GM23338 (cell line): ENCODE results near the gene CSTA.

Source experiments
- CREB1 ChIP-seq: fragments of 250-450 bp; sonication (Bioruptor Pico); IDR thresholded peaks from 2 replicates; pipeline ENCODE4 v1.5.0; 2020; ENCODE audit warnings: low read depth, mild to moderate bottlenecking, moderate library complexity
- CTCF ChIP-seq, 2 experiments: fragments of 200-600 bp in 1 of 2; sonication (generic) in 1 of 2; conservative IDR thresholded peaks; 2 replicates each; pipeline versions ENCODE4 v1.5.1 to v1.6.1; 2016 to 2017; ENCODE audit warnings: antibody characterized with exemption in 2 of 2, low read depth in 2 of 2, mild to moderate bottlenecking in 2 of 2, moderate library complexity in 1 of 2
- ETS1 ChIP-seq: IDR thresholded peaks from 2 replicates; pipeline ENCODE4 v1.6.1; 2016; ENCODE audit warnings: antibody characterized with exemption
- EZH2 ChIP-seq: fragments of 200-600 bp; sonication (generic); IDR thresholded peaks from one replicate; pipeline ENCODE4 v1.8.0; 2017; ENCODE audit warnings: antibody characterized with exemption, mild to moderate bottlenecking, low read depth; ENCODE audit not compliant: unreplicated experiment
- EZH2phosphoT487 ChIP-seq: fragments of 200-600 bp; sonication (generic); IDR thresholded peaks from one replicate; pipeline ENCODE4 v1.8.1; 2018; ENCODE audit warnings: antibody characterized with exemption; ENCODE audit not compliant: unreplicated experiment
- POLR2AphosphoS5 ChIP-seq: IDR thresholded peaks from 2 replicates; pipeline ENCODE4 v1.6.1; 2016; ENCODE audit warnings: antibody characterized with exemption, low read depth
- REST ChIP-seq: IDR thresholded peaks from one replicate; pipeline ENCODE4 v1.6.1; 2018; ENCODE audit warnings: antibody characterized with exemption; ENCODE audit not compliant: unreplicated experiment
- ZNF114 ChIP-seq: fragments of 250-450 bp; sonication (Bioruptor Pico); IDR thresholded peaks from 2 replicates; pipeline ENCODE4 v1.5.0; 2020; ENCODE audit warnings: mild to moderate bottlenecking, moderate library complexity
- ZNF331 ChIP-seq: fragments of 250-450 bp; sonication (Bioruptor Pico); IDR thresholded peaks from 2 replicates; pipeline ENCODE4 v1.5.0; 2020; ENCODE audit warnings: low read depth, mild to moderate bottlenecking, moderate library complexity
- ZNF462 ChIP-seq: fragments of 250-450 bp; sonication (Bioruptor Pico); IDR thresholded peaks from 2 replicates; pipeline ENCODE4 v1.5.0; 2020; ENCODE audit warnings: mild to moderate bottlenecking, moderate library complexity

- no peak for TF ChIP-seq CTCF (conservative IDR thresholded peaks at IDR 0.05; ENCODE audit: low read depth in 2 of 2)
- TF ChIP-seq POLR2AphosphoS5: no peak
- no peak for TF ChIP-seq EZH2
- no peak for TF ChIP-seq ZNF462 (CRISPR knock-in tag)
- TF ChIP-seq ZNF114 (CRISPR knock-in tag): no peak
- no peak for TF ChIP-seq CREB1 (CRISPR knock-in tag)
- no peak for TF ChIP-seq REST
- TF ChIP-seq EZH2phosphoT487: no peak
- TF ChIP-seq ZNF331 (CRISPR knock-in tag): no peak
- TF ChIP-seq ETS1: no peak
These were observed 8.7 kb upstream of the CSTA start for GRCh38 chr3:122316368-122316767.
